GM20000 (cell line): Measurements from ENCODE around the gene ZSCAN22.
"Not testable (repeated sequence)": the region's sequence is repeated elsewhere in the genome, so short reads cannot be mapped to it uniquely, and the experiment has no call there.

Experiments
- DNase-seq: peaks from one replicate; pipeline ENCODE4 v3.0.0; 2012; ENCODE audit warnings: low spot score
- TF ChIP-seq, protein P1 (sequence below): IDR thresholded peaks from 2 replicates; pipeline ENCODE4 v1.5.1; 2012; ENCODE audit warnings: mild to moderate bottlenecking, control low read depth; ENCODE audit errors: extremely low read depth, missing control alignments

The ZSCAN22 gene

DNA sequence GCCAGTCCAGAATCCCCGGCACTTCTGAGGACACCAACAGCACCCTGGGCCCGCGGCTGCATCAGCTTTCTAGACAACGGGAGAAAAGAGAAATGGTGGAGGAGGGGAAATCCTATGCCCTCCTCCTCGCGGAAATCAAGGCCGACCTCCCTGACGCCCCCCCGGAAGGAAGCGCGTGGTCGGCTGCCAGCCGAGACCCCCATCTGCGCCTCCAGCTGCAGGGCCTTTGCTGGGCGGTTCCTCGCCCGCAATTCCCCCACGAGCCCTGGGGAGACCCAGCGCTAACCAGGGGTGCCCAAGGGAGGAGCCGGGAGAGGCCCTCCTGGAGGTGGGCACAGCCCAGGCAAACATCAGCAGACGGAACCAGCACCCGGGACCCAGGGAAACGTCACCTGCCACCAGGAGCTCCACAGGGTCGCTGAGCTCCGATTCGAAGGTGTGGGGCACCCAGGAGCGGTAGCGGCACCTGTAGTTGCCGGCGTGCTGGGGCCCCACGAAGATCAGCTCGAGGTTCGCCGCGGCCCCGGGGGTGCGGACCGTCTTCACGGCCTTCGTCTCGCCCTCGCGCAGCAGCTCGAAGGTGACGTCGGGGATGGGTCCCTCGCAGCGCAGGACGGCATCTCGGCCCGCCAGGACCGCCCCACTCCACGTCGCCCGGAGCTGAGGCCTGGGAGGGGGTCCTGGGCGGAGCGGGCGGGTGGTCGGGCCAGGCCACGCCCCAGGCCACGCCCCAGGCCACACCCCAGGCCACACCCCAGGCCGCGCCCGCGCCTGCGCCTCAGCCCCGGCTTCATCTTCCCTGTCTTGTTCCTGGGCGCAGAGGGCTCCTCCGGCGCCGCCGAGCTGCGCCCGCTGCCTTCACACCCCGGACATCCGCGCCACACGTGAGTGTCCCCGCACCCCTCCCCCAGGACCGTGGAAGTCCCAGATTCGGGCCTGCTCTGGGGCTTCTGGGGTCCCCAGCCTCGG is 20.5 kb downstream of the ZSCAN22 start:
- TF ChIP-seq, protein P1, sequence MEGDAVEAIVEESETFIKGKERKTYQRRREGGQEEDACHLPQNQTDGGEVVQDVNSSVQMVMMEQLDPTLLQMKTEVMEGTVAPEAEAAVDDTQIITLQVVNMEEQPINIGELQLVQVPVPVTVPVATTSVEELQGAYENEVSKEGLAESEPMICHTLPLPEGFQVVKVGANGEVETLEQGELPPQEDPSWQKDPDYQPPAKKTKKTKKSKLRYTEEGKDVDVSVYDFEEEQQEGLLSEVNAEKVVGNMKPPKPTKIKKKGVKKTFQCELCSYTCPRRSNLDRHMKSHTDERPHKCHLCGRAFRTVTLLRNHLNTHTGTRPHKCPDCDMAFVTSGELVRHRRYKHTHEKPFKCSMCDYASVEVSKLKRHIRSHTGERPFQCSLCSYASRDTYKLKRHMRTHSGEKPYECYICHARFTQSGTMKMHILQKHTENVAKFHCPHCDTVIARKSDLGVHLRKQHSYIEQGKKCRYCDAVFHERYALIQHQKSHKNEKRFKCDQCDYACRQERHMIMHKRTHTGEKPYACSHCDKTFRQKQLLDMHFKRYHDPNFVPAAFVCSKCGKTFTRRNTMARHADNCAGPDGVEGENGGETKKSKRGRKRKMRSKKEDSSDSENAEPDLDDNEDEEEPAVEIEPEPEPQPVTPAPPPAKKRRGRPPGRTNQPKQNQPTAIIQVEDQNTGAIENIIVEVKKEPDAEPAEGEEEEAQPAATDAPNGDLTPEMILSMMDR, result no peak
- DNase-seq, result peak; percentile 97

DNA sequence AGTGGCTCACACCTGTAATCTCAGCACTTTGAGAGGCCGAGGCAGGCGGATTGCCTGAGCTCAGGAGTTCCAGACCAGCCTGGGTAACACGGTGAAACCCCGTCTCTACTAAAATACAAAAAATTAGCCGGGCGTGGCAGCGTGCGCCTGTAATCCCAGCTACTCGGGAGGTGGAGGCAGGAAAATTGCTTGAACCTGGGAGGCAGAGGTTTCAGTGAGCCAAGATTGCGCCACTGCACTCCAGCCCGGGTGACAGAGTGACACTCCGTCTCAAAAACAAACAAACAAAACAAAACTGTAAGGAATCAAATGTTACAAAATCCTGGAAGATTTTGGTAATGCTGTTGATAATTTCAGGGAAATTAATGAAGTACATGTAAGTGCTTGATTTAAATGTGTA is 21.3 kb downstream of the ZSCAN22 start:
- DNase-seq, result not testable (repeated sequence)

DNA sequence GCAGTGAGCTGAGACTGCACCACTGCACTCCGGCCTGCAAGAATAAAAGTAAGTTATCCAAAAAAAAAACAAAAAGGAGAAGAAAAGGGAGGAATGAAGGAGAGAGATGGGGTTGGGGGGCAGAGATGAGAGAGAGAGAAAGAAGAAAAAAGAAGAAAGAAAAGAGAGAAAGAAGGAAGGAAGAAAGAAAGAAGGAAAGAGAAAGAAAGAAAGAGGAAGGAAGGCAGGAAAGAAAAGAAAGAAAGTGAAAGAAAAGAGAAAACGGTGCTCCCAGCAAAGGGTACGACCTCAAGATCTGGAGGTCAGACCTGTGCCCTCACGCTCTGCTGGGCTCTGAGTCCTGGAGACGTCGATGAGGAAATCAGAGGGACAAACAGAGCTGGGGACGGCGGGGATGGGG is 22.8 kb downstream of the ZSCAN22 start:
- DNase-seq, result no peak
- TF ChIP-seq, protein P1, result no peak

DNA sequence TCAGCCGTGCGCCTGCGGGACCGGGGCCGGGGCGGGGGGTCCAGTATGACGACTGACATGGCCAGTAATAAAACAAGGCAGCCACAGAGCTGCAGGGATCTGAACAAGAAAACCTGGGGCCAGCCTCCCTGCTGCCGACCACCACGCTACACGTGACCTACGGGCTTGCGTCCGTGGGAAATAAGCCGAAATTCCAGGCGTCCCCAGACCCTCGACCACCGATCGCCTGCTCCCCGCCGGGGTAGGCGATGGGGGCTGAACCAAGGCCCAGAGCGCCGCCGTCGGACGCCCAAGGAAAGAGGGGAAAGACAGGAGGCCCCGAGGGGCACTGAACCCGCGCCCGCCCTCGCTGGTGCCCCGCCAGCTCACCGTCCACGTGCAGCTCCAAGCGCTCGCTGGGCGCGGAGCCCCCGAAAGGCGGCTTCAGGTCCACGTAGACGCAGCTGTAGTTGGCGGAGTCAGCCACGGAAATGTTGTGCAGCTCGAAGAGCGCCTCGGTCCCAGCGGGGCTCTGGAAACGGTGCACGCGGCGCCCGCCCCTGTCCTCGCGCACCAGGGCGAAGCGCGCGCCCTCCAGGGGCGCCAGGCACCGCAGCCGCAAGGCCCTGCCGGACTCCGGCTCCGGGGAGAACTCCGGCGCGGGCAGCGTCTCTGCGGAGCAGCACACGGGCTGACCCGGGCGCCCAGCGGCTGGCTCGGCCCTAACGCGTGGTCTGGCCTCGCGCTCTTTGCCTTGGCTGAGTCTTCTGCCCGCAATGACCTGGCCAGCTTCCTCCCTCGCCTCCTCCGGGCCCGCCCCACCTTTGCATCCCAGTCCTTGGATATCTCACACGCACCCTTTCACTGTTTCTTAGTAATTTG is 23.4 kb downstream of the ZSCAN22 start:
- no peak for DNase-seq
- TF ChIP-seq, protein P1, result no peak

DNA sequence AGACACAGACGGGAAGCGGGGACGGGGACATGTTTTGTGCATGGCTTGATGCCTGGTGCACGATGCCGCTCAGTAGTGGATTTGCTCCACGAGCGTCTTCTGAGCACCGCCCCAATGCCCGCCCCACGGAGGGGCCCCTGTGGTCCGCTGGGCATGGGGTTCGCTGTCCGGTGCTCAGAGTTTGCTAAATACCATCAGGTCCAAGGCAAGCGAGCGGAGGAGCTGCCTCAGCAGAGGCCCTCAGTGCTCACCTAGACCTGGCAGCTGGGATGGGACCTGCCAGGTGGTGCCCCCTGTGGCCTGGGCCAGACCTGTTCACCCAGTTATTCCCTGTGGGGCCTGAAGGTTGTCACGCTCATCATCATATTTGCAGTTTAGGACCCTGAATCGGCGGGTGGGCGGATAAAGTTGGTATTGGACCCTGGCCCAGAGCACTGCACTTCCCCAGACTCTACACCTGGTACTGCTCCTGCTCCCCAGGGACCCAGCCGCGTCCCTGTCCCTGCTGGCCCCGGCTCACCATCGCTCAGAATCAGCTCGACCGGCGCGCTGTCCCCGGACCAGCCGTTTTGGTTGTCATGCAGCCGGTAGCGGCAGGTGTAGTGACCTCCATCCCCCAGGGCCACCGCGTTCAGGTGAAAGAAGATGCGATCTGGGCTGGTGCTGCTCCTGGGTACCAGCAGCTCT is 24.2 kb downstream of the ZSCAN22 start:
- no peak for DNase-seq
- TF ChIP-seq, protein P1, result no peak

DNA sequence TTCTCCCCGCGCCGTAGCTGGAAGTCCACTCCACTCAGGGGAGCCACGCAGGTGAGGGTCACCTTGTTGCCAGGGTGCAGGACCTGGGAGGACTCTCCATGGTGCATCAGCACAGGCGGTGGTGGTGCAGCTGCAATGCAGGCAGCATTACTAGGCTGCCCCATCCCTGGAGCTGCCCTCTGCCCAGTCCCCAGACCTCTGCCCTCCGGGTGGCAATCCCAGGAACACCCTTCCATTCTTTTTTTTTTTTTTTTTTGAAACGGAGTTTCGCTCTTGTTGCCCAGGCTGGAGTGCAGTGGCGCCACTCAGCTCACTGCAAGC is 24.7 kb downstream of the ZSCAN22 start:
- TF ChIP-seq, protein P1, result no peak
- DNase-seq, result no peak

DNA sequence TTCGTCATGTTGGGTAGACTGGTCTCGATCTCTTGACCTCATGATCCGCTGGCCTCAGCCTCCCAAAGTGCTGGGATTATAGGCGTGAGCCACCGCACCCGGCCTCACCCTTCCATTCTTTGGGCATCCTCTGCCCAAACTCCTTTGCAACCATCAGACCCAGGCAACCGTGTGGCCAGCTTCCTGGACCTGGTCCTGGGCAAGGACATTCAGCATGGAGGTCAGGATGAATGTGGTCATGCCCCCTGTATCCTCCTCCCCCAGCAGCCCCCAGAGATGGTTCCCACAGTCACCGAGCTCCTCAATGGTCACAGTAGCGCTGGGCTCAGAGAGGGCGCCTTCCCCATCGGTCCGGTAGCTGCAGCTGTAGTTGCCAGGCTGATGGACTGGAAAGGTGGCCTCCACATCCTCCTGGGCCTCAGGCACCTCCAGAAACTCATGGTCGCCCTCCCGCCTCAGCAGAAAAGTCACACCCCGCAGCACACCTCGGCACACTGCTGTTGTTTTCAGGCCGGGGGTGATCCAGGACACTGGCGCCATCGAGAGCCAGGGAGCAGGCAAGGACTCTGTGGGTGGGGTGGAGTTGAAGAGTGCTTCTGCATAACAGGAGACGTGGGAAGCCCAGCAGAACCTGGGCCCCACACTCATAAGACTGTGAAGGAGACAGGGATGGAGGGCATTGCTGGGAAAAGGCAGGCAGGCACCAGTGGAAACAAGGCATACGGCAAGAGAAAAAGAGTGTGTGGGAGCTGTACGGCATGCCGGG is 25.4 kb downstream of the ZSCAN22 start:
- DNase-seq, result no peak
- TF ChIP-seq, protein P1, result no peak
